HG02981 (cell line): ENCODE results near the gene DIO3.

Source experiments
- ATAC-seq: cut with Tn5 transposase; IDR thresholded peaks from one replicate; pipeline ENCODE4 v1.9.1; 2021; ENCODE audit warnings: mild to moderate bottlenecking, moderate library complexity; ENCODE audit not compliant: unreplicated experiment

The DIO3 gene

GRCh38 chr14:101561145-101561896, at the start of gene DIO3:
DIO3 (plus strand) TSS chr14:101561495.
- ATAC-seq: no peak

DNA sequence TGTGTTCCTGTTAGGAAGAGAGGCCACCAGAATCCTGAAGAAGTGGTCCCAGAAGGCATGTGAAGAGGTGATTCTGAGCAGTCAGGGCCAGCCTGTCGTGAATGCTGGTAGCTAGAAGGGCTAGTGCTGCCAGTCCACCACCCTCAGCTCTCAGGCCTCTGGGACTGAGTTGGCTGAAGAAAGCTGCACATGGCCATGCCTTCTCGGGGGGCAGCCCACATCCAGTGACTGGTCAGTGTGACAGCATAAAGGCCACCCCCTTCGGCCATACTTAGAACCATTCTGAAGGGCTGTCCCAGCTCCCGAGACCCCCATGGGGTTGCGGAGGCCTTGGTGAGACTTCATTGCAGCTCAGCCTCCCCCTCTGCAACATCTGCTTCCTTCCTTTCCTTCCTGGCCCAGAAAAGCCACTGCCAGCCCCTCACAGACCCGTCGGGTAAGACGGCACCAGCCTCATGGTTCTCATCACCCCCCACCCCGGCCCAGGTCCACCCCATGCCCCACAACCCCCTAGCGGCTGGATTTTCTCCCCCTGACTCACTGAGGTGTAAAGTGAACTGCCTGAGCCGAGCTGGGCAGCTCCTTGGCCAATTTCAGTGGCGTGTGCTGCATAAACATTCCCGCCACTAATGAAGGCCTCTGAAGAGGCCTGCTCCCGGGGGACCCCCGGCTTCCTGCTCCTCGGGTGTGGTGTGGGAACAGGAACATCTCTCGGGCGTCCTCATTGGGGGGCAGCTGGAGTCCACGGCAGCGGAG, 49.5 kb upstream of the DIO3 start:
- no peak for ATAC-seq

DNA sequence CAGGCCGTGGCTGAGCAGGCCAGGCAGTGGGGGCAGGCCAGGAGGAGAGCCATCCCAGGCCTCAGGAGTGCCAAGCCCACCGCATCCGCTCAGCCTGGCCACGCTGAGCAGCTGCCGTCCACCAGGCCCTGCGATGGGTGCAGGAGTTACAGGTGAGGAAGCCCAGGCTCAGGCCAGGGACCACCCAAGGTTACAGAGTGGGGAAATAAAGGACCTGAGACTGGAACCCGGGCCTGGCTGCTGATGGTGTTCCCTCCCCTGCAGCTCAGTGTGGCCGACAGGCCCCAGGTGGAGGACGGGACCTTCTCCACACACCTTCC, 49.0 kb upstream of the DIO3 start:
- no peak for ATAC-seq

GRCh38 chr14:101514136-101514535, 47.2 kb upstream of the DIO3 start:
- no peak for ATAC-seq

- ATAC-seq: no peak
These were observed 44.9 kb upstream of the DIO3 start for GRCh38 chr14:101516401-101516800.

DNA sequence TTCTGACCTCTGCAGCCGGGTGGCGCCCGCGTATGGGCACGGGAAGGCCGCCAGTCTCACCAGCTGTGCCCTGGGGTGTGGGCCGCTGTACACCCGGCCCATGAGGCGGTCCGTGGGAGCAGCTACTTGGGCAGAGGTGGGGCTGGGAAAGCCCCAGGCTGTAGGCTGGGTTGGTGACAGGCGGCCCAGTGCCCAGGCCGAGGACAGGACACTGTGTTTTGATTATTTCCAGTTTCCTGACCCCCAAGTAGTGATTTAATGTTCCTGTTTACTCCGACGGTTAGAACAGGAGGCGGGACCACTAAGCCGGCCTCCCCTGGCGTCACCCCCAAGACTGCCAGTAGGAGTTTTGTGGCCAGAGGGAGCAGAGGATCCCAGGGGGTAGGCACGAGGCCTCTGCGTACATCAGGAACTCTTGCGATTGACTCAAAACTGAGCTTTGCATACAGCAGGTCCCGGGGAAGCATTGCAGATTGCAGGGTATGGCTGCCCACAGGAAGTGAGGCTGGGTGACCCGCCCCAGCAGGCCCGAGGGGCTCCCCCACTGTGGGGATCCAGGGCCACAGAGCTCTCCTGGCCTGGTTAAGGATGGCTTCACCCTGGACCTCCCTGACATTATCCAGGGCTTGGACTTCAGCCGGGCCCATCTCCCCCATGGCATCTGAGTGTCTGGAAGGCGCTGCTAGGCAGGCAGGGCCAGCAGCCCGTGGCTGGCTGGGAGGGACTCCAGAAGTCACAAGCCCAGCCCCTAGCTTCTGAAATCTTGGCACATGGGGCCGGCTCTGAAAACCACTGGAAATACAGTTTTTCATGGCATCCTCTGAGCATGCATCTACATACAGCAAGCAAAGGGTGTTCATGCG, 42.5 kb upstream of the DIO3 start:
- no peak for ATAC-seq

DNA sequence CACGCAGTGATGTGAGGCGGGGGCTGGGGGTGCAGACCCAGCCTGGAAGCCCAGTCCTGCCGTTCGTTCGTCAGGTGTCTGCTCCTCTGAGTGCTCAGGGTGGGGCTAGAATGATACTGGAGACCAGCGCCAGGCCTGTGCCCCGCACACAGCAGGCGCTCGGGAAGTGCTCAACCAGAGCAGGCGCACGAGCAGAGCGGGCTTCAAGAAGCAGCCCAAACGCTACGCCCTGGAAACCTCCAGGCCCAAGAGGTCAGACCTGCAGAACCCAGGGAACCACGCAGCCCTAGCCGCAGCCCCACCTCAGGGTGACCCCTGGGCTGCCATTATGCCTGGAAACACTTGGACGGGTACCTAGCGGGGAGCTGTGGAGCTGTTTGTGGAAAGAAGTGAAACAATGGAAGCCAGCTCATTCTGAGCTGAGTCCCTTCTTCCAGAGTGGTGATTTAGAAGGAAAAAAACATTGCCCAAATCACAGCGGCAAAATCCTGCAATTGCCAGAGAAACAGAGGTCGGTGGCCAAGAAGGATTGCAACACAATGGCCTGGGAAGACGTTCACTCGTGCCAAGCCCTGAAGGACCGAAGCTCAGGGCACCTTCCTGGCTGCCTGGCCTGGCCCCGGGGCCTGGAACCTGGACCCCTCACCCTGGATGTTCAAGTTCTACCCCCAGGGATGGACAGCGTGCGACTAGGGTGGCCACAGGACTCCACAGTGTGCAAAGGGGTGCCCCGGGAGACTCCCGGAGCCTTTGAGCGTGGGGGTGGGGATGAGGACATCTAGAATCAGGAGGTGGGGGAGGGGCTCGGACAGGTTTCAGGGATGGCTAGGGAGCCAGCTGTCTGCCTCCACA, 40.4 kb upstream of the DIO3 start:
- ATAC-seq: no peak

GRCh38 chr14:101521473-101521915, 39.8 kb upstream of the DIO3 start:
- ATAC-seq: no peak

DNA sequence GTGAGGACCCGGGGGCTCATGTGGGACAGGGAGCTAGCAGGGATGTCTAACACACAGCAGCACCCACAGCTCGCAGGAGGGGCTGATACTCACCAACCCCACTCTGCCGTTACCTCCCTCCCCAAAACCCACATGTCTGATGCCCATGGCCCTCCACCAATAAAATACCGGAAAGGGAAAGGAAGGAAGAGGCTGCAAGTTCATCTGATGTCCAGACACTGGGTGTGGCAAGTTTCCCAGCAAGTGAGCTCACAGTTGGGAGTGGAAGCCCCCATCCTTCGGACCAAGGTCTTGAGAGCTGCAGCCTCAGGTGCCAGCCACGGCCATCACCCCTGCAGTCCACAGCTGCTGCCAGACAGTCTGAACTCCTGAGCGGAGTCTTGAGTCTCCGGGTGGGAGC, 39.3 kb upstream of the DIO3 start:
- ATAC-seq: no peak

DNA sequence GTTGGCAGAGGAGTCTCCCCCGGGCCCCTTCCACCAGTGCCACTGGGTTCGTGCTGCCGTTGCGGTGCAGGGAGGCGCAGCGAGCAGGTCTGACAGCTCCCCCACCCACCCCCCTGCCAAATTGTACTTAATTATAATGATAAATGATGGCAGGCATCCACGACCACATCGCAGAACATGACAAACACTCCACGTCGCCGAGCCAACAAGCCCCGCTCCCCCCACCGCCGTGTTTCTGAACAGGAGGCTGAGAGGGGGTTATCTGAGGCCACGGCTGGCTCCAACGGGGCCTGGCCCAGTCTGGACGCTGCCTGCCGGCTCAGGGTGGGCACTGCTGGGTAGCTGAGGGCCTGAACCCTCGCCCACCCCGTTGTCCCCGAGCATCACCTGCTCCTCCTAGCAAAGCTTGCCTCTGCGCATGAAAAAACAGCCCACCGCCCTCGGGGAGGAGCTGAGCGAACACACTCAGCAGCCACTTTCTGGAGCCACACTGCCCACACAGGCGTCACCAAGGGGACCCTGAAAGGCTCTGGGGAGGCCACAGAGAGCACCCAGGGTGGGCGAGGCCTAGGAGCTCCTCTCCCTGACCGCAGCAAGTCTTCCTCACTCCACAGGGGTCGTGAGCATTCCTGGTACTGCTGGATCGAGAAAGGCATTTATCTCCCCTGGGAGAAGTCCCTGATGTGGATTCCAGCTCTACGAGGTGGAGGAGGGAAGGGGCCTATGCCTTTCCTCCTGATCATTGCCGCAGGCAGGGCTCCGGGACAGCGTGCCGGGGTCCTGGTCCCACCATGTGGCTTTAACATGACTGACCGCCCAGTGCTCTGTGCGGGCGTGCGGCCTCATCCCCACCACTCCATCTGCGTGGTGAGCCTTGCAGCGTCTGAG, 35.4 kb upstream of the DIO3 start:
- no peak for ATAC-seq

DNA sequence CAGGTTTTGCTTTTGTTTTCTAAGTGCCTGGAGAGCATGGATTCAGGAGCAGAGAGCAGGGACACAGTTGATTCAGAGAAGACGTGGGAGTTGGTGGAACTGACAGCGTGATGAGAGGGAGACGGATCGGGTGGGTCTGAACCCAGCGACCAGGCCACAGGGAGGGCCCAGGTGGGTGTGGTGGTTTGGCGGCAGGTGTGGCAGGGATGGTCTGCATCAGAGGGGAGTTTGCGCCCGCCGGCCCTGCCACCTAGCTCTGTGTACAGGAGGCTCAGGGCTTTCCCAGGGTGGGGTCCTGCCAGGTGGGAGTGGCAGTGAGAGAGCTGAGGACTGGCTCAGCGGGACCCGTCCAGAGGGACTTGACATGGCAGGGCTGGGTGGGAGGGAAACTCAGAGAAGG, 33.3 kb upstream of the DIO3 start:
- ATAC-seq: no peak

- ATAC-seq: no peak
These were observed 32.2 kb upstream of the DIO3 start for GRCh38 chr14:101529079-101529478.

DNA sequence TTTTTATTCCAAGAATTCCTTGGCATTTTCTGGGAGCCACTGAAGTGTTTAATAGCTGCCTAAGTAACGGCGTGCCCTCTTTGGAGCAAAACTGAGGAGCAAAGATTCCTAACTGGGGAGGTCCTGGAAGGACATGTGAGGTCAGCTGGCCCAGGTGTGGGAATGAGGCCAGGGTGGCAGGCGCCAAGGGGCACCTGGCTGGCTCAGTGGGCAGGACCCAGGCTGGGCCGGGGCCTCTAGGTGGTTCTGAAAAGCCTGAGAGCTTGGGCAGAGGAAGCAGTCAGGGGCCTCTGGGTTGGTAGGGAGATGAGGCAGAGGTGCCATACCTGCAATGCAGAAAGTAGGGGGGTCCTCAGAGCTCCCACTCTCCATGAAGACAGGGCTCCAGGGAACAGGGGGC, 27.1 kb upstream of the DIO3 start:
- no peak for ATAC-seq

- ATAC-seq: peak; percentile 49
These were observed 26.1 kb upstream of the DIO3 start for GRCh38 chr14:101535232-101535631.

- ATAC-seq: no peak
These were observed 25.5 kb upstream of the DIO3 start for GRCh38 chr14:101535701-101536207.

GRCh38 chr14:101537286-101537685, 24.0 kb upstream of the DIO3 start:
- ATAC-seq: no peak

DNA sequence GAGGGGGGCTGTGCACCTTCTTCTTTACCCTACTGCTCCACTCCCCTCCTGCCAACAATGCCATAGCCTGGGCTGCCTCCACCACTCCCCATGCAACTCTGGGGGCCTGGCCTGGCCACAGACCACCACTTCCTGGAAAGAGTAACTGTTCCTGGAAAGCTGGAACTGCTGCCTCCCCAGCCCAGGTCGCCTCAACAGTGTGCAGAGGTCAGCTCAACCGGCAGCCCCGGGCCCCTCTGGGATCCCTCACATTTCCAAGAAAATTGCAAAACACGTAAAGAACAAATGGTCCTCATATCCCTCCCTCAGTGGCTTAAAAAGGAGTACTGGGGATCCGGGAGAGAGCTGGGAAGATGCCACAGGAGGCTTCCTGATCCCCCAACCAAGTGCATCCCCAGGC, 22.4 kb upstream of the DIO3 start:
- no peak for ATAC-seq

DNA sequence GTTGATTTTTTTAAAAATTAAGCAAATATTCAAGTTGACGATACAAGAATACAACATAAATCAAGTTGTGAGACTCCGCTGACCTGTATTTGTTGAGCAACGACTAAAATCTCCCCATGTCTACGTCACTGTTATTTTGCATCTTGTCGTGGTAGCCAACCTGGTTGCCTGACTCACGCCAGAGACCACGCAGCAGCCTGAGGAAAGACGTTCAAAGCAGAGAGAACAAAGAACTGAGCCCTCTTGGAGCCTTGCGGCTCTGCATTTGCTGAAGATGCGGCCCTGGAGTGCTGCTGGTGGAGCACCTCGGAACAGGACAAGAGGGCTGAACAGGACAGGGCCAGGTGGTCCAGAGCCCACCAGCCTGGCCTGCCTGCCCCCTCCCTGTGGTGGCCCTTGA, 21.4 kb upstream of the DIO3 start:
- ATAC-seq: no peak
